Vagina (tissue), 2 donors: ENCODE measurements around the gene R3HDM2.

Experiments
- POLR2A ChIP-seq, 2 donors: fragments of 450-650 bp; IDR thresholded peaks; one replicate each; pipeline ENCODE4 v1.6.1; 2017; ENCODE audit warnings: antibody characterized with exemption in 2 of 2, mild to moderate bottlenecking in 2 of 2, moderate library complexity in 2 of 2
- TF ChIP-seq, protein P1 (sequence below), 3 experiments: fragments of 450-650 bp in 2 of 3; fragments of 200-600 bp in 1 of 3; sonication (generic) in 1 of 3; IDR thresholded peaks; one replicate each; pipeline ENCODE4 v1.5.1; 2017 to 2019; ENCODE audit warnings: antibody characterized with exemption in 3 of 3, mild to moderate bottlenecking in 2 of 3, moderate library complexity in 2 of 3

GRCh38 chr12:57319678-57320469 lies 111.0 kb downstream of the R3HDM2 start:
- no peak for TF ChIP-seq POLR2A (IDR thresholded peaks at IDR 0.05)
- TF ChIP-seq, protein P1, sequence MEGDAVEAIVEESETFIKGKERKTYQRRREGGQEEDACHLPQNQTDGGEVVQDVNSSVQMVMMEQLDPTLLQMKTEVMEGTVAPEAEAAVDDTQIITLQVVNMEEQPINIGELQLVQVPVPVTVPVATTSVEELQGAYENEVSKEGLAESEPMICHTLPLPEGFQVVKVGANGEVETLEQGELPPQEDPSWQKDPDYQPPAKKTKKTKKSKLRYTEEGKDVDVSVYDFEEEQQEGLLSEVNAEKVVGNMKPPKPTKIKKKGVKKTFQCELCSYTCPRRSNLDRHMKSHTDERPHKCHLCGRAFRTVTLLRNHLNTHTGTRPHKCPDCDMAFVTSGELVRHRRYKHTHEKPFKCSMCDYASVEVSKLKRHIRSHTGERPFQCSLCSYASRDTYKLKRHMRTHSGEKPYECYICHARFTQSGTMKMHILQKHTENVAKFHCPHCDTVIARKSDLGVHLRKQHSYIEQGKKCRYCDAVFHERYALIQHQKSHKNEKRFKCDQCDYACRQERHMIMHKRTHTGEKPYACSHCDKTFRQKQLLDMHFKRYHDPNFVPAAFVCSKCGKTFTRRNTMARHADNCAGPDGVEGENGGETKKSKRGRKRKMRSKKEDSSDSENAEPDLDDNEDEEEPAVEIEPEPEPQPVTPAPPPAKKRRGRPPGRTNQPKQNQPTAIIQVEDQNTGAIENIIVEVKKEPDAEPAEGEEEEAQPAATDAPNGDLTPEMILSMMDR (IDR thresholded peaks at IDR 0.05): no peak
